NCI-H748 (cell line): Measurements from ENCODE around the gene KLK15.
"Not testable (repeated sequence)": the region's sequence is repeated elsewhere in the genome, so short reads cannot be mapped to it uniquely, and the experiment has no call there.

Experiments
- DNase-seq: peaks from one replicate; lab custom pipeline; 2025; ENCODE audit not compliant: unreplicated experiment; lab: John Stamatoyannopoulos, UW

The KLK15 gene

GRCh38 chr19:50797781-50798658 is 35.4 kb downstream of the KLK15 start:
- no peak for DNase-seq

DNA sequence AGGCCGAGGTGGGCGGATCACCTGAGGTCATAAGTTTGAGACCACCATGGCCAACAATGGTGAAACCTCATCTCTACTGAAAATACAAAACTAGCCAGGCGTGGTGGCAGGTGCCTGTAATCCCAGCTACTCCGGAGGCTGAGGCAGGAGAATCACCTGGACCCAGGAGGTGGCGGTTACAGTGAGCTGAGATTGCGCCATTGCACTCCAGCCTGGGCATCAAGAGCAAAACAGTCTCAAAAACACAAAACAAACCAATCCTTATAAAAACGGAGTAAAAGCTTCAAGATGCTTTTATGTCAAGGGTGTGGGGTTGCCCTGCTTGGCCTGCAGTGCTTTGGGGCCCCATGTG is 36.0 kb downstream of the KLK15 start:
- DNase-seq = no peak

- DNase-seq = no peak
These were observed 36.5 kb downstream of the KLK15 start for GRCh38 chr19:50796634-50797428.

DNA sequence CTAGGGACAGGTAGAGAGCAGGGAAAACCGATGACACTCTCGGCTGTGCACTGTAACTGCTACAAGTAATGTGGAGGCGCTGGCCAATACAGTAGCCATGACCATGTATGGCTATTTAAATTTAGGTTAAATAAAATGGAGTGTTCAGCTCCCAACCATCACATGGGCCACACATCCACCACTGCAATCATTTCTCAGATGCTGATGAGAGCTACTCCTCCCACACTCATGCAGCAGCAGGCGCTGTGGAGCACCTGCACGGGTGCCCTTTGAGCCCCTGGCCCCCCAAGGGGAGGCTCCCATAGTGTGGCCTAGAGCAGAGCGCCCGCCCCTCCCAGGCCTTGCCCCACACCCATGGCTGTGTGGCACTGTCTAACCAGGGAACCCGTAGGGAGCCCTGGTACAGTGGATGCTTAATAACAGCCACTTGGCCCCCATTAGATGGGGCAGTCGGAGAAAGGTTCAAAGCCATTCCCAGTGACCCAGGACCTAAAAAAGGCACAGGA is 37.2 kb downstream of the KLK15 start:
- peak; percentile 32 for DNase-seq

DNA sequence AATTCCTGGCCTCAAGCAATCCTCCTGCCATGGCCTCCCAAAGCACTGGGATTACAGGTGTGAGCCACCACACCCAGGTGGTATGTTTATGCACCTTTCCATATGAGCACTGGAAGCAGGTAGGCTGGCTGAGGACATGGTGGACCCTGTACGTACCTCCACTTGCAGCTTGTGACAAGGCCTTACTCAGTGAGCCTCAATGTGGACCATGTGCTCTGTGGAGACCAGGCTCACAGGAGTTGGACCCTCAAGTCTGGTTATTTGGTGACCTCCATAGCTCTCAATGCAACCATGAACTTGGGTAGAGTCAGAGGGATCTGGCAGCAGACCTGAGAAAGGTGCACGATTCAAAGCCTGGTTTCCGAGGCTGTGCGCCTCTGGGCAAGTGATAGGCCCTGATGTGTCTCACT is 37.7 kb downstream of the KLK15 start:
- peak; percentile 43 for DNase-seq

DNA sequence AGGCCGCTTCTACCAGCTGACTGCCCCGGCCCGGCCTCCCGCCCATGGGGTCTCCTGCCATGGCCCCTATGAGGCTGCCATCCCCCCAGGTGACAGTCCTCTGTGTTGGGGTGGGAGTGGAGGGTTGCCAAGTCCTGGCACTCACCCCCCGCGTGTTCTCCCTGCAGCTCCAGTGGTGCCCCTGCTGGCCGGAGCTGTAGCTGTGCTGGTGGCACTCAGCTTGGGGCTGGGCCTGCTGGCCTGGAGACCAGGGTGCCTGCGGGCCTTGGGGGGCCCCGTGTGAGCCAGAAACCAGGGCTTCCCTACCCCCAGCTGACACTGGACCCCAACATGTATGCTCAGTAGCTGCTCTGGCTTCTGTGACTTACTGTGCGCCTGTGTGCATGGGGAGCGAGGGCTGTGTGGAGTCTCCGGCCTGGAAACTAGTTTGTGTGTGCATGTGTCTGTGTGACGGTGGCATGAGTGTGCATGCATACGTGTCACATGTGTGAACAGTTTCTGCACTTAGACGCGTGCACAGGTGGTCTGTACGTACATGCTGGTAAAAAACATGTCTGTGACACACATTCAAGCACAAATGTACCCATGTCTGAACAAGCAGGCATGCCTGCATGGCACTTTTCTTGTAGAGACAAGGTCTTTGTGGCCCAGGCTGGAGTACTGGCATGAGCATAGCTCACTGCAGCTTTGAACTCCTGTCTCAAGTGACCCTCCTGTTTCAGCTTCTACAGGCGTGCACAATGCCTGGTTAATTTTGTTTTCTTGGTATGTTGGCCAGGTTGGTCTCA is 38.3 kb downstream of the KLK15 start:
- peak; percentile 63 for DNase-seq

GRCh38 chr19:50794074-50794875 is 39.1 kb downstream of the KLK15 start:
- peak; percentile 63 for DNase-seq

DNA sequence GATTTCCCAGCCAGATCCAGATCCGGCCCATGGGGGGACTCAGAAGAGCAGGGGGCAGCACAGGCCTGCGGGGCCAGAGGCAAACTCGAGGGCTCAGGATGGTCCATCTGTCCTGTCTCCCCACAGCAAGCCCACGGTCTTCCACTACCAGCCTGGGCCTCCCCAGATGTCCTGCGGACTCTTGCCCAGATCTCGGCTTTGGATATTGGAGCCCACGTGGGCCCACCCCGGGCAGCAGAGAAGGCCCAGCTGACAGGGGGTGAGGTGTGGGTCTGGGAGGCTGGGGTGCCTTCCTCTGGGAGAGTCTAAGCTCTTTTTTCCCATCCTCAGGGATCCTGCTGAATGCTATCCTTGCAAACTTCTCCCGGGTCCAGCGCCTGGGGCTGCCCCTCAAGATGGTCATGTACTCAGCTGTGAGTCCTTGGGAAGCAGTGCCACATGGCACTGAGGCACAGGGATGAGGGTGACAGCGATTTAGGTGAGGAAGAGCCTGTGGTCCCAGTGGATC is 39.8 kb downstream of the KLK15 start:
- no peak for DNase-seq

GRCh38 chr19:50792272-50793250 is 40.8 kb downstream of the KLK15 start:
- no peak for DNase-seq

DNA sequence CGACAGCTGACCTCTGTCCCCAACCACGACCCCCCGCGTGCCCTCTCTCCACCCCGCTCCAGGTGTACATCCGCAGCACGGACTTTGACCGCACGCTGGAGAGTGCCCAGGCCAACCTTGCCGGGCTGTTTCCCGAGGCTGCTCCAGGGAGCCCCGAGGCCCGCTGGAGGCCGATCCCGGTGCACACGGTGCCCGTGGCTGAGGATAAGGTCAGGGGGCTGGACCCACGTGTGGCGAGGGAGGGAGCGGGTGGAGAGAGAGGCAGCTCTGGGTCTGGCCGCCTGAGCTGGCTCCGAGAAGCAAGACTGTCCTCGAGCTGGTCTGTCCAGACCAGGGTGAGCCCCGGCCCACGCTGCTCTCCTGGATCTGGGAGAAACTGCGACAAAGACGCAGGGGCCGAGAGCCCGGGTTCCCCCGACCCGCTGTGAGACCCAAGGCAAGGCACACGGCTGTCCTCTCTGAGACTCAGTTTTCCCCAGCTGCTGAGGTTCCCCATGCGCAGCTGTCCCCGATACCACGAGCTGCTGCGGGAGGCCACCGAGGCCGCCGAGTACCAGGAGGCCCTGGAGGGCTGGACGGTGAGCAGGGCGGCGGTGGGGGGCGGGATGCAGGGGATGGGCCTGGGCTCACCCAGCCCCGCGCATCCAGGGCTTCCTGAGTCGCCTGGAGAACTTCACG is 41.6 kb downstream of the KLK15 start:
- DNase-seq = peak; percentile 22

DNA sequence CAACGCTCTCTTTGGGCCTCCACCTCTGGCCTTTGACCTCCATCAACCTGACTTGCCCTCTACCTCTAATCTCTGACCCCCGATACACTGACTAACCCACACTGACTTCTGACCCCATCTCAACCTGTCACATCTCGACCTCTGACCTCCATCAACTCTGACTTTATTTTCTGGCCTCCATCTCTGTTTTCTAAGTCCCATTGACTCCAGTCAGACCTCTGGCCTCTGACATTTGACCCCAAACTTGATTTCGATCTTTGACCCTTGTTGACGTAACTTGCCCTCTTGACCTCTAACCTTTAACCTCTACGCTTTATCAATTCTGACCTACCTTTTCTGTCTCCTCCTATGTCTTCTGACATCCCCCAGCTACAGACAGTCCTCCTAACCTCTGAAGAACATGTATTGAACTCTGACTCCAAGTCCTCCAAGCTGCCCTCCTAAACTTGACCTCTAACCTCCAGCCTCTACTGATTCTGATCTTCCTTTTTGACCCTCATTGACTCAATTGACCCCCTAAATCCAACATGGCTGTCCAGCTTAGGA is 42.4 kb downstream of the KLK15 start:
- no peak for DNase-seq

- DNase-seq = no peak
These were observed 43.0 kb downstream of the KLK15 start, which contains the start of gene ACP4 for GRCh38 chr19:50790396-50790795. Gene ACP4, plus strand, starts transcription at chr19:50790415. Its CDS starts 0 bp downstream, at chr19:50790415.

GRCh38 chr19:50785329-50785728 is 48.0 kb downstream of the KLK15 start:
- no peak for DNase-seq

- no peak for DNase-seq
These were observed 48.7 kb downstream of the KLK15 start for GRCh38 chr19:50784710-50785109.

- DNase-seq = not testable (repeated sequence)
These were observed 49.6 kb downstream of the KLK15 start for GRCh38 chr19:50783848-50784152.

GRCh38 chr19:50780753-50781435 is 52.5 kb downstream of the KLK15 start:
- no peak for DNase-seq
